GM12801 (cell line): ENCODE results near the gene KRT3.

ENCODE experiments used
- TF ChIP-seq, protein P1 (sequence below): IDR thresholded peaks from one replicate; pipeline ENCODE4 v1.5.1; 2011; ENCODE audit warnings: control low read depth; ENCODE audit not compliant: insufficient read length; ENCODE audit errors: extremely low read depth

The KRT3 gene

DNA sequence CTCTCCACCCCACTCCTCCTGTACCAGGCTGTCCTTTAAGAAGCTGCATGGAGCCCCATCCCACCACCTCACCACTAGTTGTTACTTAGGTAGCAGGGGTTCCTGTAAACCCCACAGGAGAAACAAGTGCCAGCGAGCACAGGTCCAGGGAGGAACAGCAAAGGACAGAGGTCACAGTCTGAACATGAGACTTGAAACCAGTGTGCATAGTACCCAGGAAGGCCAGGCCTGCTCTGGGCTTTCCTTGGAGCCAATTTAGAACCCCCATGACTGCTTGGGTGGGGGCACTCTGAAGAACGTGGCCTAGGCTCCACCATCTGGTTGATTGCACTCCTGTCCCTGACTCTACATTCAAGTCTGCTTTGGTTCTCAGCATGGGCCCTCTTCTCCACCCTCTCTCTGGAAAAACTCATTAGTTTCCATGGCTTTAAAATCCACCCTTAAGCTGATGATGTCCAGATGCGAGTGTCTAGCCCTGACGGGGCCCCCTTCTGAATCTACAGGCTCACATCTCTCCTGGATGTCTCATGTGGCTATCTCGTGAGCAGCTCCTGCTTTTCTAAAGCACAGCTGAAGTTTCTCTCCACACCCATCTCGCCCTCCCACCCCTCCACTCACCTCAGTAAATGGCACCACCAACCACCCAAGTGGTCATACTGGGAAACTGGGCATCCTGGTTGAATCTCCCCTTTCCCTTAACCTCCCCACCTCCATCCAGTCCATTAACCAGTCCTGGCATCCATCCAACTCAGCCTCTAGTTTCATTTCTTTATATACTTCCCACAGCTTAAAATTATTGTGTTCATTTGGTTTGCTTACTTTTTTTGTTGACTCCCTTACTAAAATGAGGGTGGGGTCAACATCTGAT lies 8.4 kb downstream of the KRT3 start:
- TF ChIP-seq, protein P1, sequence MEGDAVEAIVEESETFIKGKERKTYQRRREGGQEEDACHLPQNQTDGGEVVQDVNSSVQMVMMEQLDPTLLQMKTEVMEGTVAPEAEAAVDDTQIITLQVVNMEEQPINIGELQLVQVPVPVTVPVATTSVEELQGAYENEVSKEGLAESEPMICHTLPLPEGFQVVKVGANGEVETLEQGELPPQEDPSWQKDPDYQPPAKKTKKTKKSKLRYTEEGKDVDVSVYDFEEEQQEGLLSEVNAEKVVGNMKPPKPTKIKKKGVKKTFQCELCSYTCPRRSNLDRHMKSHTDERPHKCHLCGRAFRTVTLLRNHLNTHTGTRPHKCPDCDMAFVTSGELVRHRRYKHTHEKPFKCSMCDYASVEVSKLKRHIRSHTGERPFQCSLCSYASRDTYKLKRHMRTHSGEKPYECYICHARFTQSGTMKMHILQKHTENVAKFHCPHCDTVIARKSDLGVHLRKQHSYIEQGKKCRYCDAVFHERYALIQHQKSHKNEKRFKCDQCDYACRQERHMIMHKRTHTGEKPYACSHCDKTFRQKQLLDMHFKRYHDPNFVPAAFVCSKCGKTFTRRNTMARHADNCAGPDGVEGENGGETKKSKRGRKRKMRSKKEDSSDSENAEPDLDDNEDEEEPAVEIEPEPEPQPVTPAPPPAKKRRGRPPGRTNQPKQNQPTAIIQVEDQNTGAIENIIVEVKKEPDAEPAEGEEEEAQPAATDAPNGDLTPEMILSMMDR = no peak

DNA sequence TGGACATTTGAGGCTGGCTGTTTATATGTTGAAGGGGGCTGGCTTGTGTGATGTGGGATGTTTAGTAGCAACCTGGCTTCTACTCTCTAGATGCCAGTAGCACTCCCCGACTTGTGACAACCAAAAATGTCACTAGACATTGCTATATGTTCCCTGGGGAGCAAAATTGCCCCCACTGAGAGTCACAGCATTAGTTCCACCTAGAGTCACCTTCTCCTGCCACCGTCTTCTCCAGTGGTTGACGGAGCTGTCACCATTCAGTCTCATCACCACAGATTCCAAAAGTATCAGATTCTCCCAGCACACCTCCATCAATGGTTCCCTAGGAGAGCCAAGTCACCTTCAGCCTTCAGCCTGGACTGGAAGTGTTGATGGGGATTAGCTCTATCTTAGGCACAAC lies 11.0 kb downstream of the KRT3 start:
- TF ChIP-seq, protein P1 = no peak

DNA sequence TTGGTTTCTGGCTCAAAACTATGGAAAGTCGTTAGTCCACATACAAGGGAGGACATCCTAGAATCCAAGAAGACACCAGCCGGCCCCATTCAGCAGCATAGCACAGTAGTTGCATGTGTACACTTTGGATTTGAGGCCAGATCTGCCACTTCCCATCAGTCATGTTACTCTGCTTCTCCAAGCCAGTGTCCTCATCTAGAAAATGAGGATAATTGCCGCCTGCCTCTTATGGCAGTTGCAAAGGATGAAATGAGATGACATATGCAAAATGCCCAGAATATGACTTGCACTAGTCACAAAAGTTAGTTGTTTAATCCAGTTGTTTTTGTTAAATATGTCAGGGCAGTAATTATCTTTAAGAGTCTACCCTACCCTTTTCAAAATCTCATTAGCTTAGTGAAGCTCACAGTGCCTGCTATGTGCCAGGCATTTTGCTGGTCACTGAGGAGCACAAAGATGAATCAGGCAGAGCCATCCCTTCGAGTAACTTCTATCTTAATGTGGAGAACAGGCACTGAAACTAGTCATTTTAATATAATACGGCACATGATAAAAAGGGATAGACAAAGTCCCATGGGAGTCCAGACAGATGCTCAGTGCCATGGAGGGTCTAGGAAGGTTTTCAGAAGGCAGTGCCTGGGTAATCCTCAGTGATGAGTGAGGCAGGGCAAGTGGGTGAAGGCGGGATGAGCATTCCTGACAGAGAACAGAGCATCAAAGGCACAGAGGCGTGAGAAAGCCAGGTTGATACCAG lies 12.2 kb downstream of the KRT3 start:
- TF ChIP-seq, protein P1 = no peak

DNA sequence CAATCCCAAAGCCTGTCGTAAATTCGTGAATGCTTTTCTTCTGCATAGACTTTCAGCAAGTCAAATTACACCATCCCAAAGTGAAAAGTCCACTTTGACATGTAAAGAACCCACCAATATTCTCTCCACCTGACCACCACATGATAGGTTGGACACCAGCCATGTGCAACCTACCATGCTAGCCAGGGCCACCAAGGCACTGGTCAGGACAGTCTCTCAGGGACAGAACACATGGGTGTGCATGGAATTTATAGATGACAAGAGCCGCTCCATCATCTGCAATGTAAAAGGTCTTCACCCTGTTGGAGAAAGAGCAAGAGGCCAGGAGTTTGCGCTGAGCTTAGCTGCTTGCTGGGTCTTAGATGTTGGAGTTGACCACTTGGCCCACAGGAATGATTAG lies 13.4 kb downstream of the KRT3 start:
- TF ChIP-seq, protein P1 = no peak

DNA sequence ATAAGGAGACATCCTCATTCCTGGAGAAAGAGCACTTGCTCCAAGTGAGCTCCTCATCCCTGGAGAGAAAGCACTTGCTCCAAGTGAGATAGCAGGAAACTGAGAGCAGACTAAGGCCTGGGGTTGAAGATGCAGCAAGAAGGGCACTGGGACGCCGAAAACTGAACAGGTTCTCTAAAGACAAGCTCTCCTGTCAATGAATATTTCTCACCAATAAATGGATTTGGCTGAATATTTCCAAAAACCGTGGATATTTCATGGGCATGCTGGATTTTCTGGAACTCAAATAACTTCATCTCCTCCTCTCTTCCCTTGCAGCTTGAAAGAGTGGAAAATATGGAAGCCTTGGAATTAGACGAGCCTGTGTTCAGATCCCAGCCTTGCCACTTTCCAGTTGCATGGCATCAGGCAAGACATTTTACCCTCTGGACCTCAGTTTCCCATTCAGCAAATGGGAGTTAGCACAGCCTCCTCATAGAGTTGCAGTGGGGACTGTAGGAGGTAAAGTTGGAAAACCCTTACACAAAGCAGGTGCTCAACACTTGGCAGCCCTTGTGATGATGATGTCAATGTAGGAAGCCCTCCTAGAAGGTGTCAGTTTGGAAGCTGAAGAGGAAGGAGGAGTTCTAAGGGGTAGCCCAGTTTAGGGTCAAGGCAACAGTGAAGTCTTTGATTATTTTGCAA lies 14.4 kb downstream of the KRT3 start:
- TF ChIP-seq, protein P1 = no peak

DNA sequence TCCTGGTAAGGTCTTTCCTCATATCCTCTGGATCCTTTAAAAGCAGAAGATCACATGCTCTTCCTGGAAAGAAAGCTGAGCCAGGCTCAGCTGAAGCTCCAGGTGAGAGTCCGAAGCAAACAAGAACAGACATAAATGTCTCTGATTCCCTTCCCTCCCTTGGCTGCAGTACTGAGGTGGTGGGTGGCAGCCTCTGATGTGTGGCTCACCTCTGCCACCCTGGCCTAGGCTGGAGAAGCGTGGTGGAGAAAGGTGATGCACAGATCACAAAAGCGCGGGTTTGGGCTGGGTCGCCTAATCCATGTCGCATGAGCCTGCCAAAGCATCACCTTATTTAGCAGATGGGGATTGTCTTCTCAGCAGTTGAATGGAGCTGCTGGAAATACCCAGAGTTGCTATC lies 16.0 kb downstream of the KRT3 start:
- TF ChIP-seq, protein P1 = no peak

DNA sequence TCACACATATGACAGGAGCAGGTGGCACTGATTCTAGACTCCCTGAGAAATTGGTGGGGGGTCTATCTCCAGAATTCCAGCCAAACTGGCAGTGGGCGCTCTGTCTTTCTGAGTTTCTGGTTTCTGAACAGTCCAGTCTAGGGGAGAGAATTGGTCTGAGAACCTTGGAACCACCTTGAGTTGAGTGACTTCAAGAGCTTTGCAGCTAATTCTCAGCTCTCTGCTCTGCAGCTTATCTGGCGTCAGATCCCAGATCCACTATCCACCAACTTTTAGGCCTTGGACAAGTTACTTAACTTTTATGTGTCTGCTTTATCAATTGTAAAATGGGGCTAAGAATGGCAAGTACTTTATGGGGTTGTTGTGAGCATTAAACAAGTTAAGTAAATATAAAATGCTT lies 17.1 kb downstream of the KRT3 start:
- TF ChIP-seq, protein P1 = no peak
